ENCODE measurements around the gene FAM110D. TPM values are rescaled to one million over a fixed set of nuclear protein-coding genes. Genes with fewer than 3 reads are reported as not detected.
A peak's percentile ranks its signal among the peaks of the same experiment; 100 is the strongest.

The FAM110D gene
- total and polyA plus RNA-seq, 7 donors: 1.2 to 2.9 (median 1.4) TPM

- DNase-seq (no peak), ATAC-seq (no peak)
- no peak for TF ChIP-seq CTCF (IDR thresholded peaks at IDR 0.05)
- Histone ChIP-seq H3K9me3 (no peaks in the 10 kb centered on the region), H3K36me3 (ENCODE audit: insufficient read depth in 1 of 2, low read depth in 1 of 2) (no peaks in the 10 kb centered on the region), H3K27me3 (ENCODE audit: insufficient read depth in 3 of 3, low read length in 2 of 3) (no peaks in the 10 kb centered on the region), H3K27ac (no peak overlapping the region), H3K4me3 (peak overlapping the region; percentile 81), H3K4me1 (peaks cover 9% of the 10 kb centered on the region)
- intact Hi-C loops (cut with DNase I): no loop called here
- 82 to 84% (median 82%) methylated on average over 5 of the region's 5 CpGs for WGBS, 3 donors
Measured at GRCh38 chr1:26158271-26158907, 490 bp upstream of the FAM110D start.

- H3K4me1 ChIP-seq: peaks cover 13% of the 10 kb centered on the region
- H3K27ac ChIP-seq: no peak overlapping the region
Measured at GRCh38 chr1:26159743-26160039, 812 bp downstream of the FAM110D start.

GRCh38 chr1:26160527-26161414, 1.9 kb downstream of the FAM110D start:
- 39 to 44% (median 41%) methylated on average over 18 of the region's 18 CpGs for WGBS, 3 donors
- peaks cover 13% of the 10 kb centered on the region for H3K4me1 ChIP-seq
- H3K9me3 ChIP-seq: no peaks in the 10 kb centered on the region
- intact Hi-C loops (cut with DNase I): loop anchor here (5.0 to 10.0 kb wide), 4 partner anchors 53 to 266 kb away; no protein-coding TSS in a partner anchor
- H3K27me3 ChIP-seq (ENCODE audit: insufficient read depth in 3 of 3, low read length in 2 of 3): no peaks in the 10 kb centered on the region
- no peak for TF ChIP-seq CTCF (IDR thresholded peaks at IDR 0.05)
- ATAC-seq: peak in 1 of 4 donors; percentile 8
- no peak for DNase-seq
- peak overlapping the region; percentile 83 for H3K27ac ChIP-seq
- peak overlapping the region; percentile 81 for H3K4me3 ChIP-seq
- H3K36me3 ChIP-seq (ENCODE audit: insufficient read depth in 1 of 2, low read depth in 1 of 2): no peaks in the 10 kb centered on the region

More at GRCh38 chr1:26159743-26160039, 812 bp downstream of the FAM110D start:
- Histone ChIP-seq H3K27me3 (ENCODE audit: insufficient read depth in 3 of 3, low read length in 2 of 3) (no peaks in the 10 kb centered on the region), H3K9me3 (no peaks in the 10 kb centered on the region), H3K4me3 (peak overlapping the region; percentile 81), H3K36me3 (ENCODE audit: insufficient read depth in 1 of 2, low read depth in 1 of 2) (no peaks in the 10 kb centered on the region)
- intact Hi-C loops (cut with DNase I): loop anchor here (5.0 to 10.0 kb wide), 4 partner anchors 52 to 265 kb away; no protein-coding TSS in a partner anchor
- no peak for DNase-seq
- ATAC-seq: no peak
- WGBS, 3 donors: 59 to 75% (median 66%) methylated on average over 4 of the region's 4 CpGs
- TF ChIP-seq CTCF (IDR thresholded peaks at IDR 0.05): no peak

GRCh38 chr1:26161415-26162219, 2.7 kb downstream of the FAM110D start:
- intact Hi-C loops (cut with DNase I): loop anchor here (5.0 to 10.0 kb wide), 4 partner anchors 54 to 267 kb away; no protein-coding TSS in a partner anchor
- 2% methylated on average over 68 to 98 of the region's 98 CpGs for WGBS, 3 donors
- Histone ChIP-seq H3K9me3 (no peaks in the 10 kb centered on the region), H3K4me1 (peaks cover 13% of the 10 kb centered on the region), H3K36me3 (ENCODE audit: insufficient read depth in 1 of 2, low read depth in 1 of 2) (no peaks in the 10 kb centered on the region), H3K4me3 (peak overlapping the region; percentile 81), H3K27me3 (ENCODE audit: insufficient read depth in 3 of 3, low read length in 2 of 3) (no peaks in the 10 kb centered on the region), H3K27ac (peak overlapping the region; percentile 83)
- DNase-seq: peak; percentile 69 to 88
- peak; percentile 29 for TF ChIP-seq CTCF (IDR thresholded peaks at IDR 0.05)
- peak; percentile 78 to 87 (median 86) for ATAC-seq

Measured in psoas muscle (tissue), 8 donors.